ENCODE measurements around the gene CD63.

The CD63 gene

GRCh38 chr12:55727643-55728185 lies 1.1 kb downstream of the CD63 start (continued):
- TF ChIP-seq GLIS2 (tag by site-specific recombination; IDR thresholded peaks at IDR 0.05), result peak; percentile 61

- no peak overlapping the region; the same call in 1 of the 2 replicates for H3K27ac ChIP-seq (ENCODE audit: extremely low read depth, low read depth, low read length)
- ChIA-PET CTCF (interaction anchor here (0.7 to 1.7 kb wide), 2 partner anchors 10 to 613 kb away, joined by 5 to 9 read pairs; no protein-coding TSS in a partner anchor), POLR2A (interaction anchor here (1.2 kb wide), 1 partner anchor 10 kb away, joined by 4 read pairs; no protein-coding TSS in a partner anchor)
- H3K9me3 ChIP-seq (ENCODE audit: control insufficient read depth, insufficient read depth, low read depth, low read length), result no peaks in the 10 kb centered on the region
- peaks cover 12 to 52% of the 10 kb centered on the region in 2 experiments for H3K36me3 ChIP-seq (ENCODE audit: control insufficient read depth in 2 of 2, insufficient read depth in 1 of 2, low read length in 2 of 2)
- no peaks in the 10 kb centered on the region; the same call in 1 of the 2 replicates for H3K4me1 ChIP-seq (ENCODE audit: control insufficient read depth, insufficient read depth, low read length)
- TF ChIP-seq ZFHX2 (tag by site-specific recombination; conservative IDR thresholded peaks at IDR 0.05), result peak; percentile 41
- TF ChIP-seq INSM2 (tag by site-specific recombination; IDR thresholded peaks at IDR 0.05), result no peak
- TF ChIP-seq ZNF146 (tag by site-specific recombination; IDR thresholded peaks at IDR 0.05), result no peak
- TF ChIP-seq ZNF621 (tag by site-specific recombination; IDR thresholded peaks at IDR 0.05), result no peak
- TF ChIP-seq GLI4 (tag by site-specific recombination; IDR thresholded peaks at IDR 0.05), result no peak
- peak; percentile 64 for TF ChIP-seq EGR2 (tag by site-specific recombination; IDR thresholded peaks at IDR 0.05; ENCODE audit: low read depth)
- no peak for TF ChIP-seq ZFP37 (tag by site-specific recombination; IDR thresholded peaks at IDR 0.05)
- TF ChIP-seq ZNF23 (tag by site-specific recombination; IDR thresholded peaks at IDR 0.05; ENCODE audit: borderline replicate concordance), result no peak
- no peak overlapping the region for H3K4me3 ChIP-seq (ENCODE audit: low read depth, low read length)
These were observed 1.8 kb downstream of the CD63 start for GRCh38 chr12:55726971-55727370.

- Histone ChIP-seq H3K4me3 (ENCODE audit: low read depth, low read length) (no peak overlapping the region), H3K36me3 (ENCODE audit: control insufficient read depth in 2 of 2, insufficient read depth in 1 of 2, low read length in 2 of 2) (peaks cover 12 to 53% of the 10 kb centered on the region in 2 experiments), H3K27ac (ENCODE audit: extremely low read depth, low read depth, low read length) (no peak overlapping the region), H3K9me3 (ENCODE audit: control insufficient read depth, insufficient read depth, low read depth, low read length) (no peaks in the 10 kb centered on the region), H3K4me1 (ENCODE audit: control insufficient read depth, insufficient read depth, low read length) (no peaks in the 10 kb centered on the region; the same call in 1 of the 2 replicates)
- ChIA-PET CTCF (interaction anchor here (0.8 to 7.0 kb wide), 5 partner anchors 12 to 80 kb away, joined by 3 to 127 read pairs (median 8); partner anchors contain the start of gene ITGA7), POLR2A (interaction anchor here (0.8 to 1.9 kb wide), 4 partner anchors 10 to 20 kb away, joined by 3 to 17 read pairs (median 4); partner anchors contain the start of gene BLOC1S1)
- peak; percentile 81 for TF ChIP-seq REST (tag by site-specific recombination; IDR thresholded peaks at IDR 0.05)
- TF ChIP-seq KLF17 (tag by site-specific recombination; IDR thresholded peaks at IDR 0.05), result no peak
These were observed 3.3 kb downstream of the CD63 start for GRCh38 chr12:55725556-55725955.

- CTCF ChIA-PET, result interaction anchor here (0.6 to 7.0 kb wide), 9 partner anchors 12 to 216 kb away, joined by 3 to 127 read pairs (median 4); partner anchors contain the start of gene ITGA7
- POLR2A ChIA-PET, result interaction anchor here (0.8 to 1.9 kb wide), 4 partner anchors 9 to 19 kb away, joined by 3 to 17 read pairs (median 4); partner anchors contain the start of gene BLOC1S1
- Histone ChIP-seq H3K36me3 (ENCODE audit: control insufficient read depth in 2 of 2, insufficient read depth in 1 of 2, low read length in 2 of 2) (peaks cover 12 to 58% of the 10 kb centered on the region in 2 experiments), H3K4me3 (ENCODE audit: low read depth, low read length) (no peak overlapping the region), H3K4me1 (ENCODE audit: control insufficient read depth, insufficient read depth, low read length) (no peaks in the 10 kb centered on the region; the same call in 1 of the 2 replicates), H3K27ac (ENCODE audit: extremely low read depth, low read depth, low read length) (no peak overlapping the region), H3K9me3 (ENCODE audit: control insufficient read depth, insufficient read depth, low read depth, low read length) (no peaks in the 10 kb centered on the region)
- TF ChIP-seq PATZ1 (tag by site-specific recombination; IDR thresholded peaks at IDR 0.05), result 0 out of 2 replicates have a peak, but pooled peaks have one; percentile 7
- no peak for TF ChIP-seq ZNF19 (tag by site-specific recombination; IDR thresholded peaks at IDR 0.05; ENCODE audit: low read depth)
- TF ChIP-seq ZNF354C (tag by site-specific recombination; IDR thresholded peaks at IDR 0.05; ENCODE audit: borderline replicate concordance, low read depth), result no peak
- no peak for TF ChIP-seq ZNF16 (tag by site-specific recombination; IDR thresholded peaks at IDR 0.05; ENCODE audit: low read depth)
- no peak for TF ChIP-seq ZIC2 (tag by site-specific recombination; IDR thresholded peaks at IDR 0.05)
- TF ChIP-seq GLIS1 (tag by site-specific recombination; IDR thresholded peaks at IDR 0.05), result no peak
- TF ChIP-seq IKZF3 (tag by site-specific recombination; IDR thresholded peaks at IDR 0.05), result no peak
- 0 out of 2 replicates have a peak, but pooled peaks have one; percentile 24 for TF ChIP-seq WT1 (tag by site-specific recombination; IDR thresholded peaks at IDR 0.05)
- no peak for TF ChIP-seq ZNF391 (tag by site-specific recombination; IDR thresholded peaks at IDR 0.05; ENCODE audit: borderline replicate concordance, low read depth)
These were observed 3.9 kb downstream of the CD63 start for GRCh38 chr12:55724940-55725309.
